GM19463 (cell line): ENCODE measurements around the gene KRTAP4-9.
"Not testable (repeated sequence)": the region's sequence is repeated elsewhere in the genome, so short reads cannot be mapped to it uniquely, and the experiment has no call there.

ENCODE experiments used
- ATAC-seq: cut with Tn5 transposase; IDR thresholded peaks from one replicate; pipeline ENCODE4 v1.9.1; 2021; ENCODE audit warnings: mild to moderate bottlenecking, moderate library complexity; ENCODE audit not compliant: unreplicated experiment

Gene KRTAP4-9

DNA sequence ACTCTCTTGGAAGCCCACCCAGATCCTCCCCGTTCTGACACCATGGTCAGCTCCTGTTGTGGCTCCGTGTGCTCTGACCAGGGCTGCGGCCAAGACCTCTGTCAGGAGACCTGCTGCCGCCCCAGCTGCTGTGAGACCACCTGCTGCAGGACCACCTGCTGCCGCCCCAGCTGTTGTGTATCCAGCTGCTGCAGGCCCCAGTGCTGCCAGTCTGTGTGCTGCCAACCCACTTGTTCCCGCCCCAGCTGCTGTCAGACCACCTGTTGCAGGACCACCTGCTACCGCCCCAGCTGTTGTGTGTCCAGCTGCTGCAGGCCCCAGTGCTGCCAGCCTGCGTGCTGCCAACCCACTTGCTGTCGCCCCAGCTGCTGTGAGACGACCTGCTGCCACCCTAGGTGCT, at the start of gene KRTAP4-9:
Gene KRTAP4-9 (plus strand): TSS at position 43 of the 400 bp plus-strand sequence. CDS start 0 bp downstream, at position 43.
- not testable (repeated sequence) for ATAC-seq

DNA sequence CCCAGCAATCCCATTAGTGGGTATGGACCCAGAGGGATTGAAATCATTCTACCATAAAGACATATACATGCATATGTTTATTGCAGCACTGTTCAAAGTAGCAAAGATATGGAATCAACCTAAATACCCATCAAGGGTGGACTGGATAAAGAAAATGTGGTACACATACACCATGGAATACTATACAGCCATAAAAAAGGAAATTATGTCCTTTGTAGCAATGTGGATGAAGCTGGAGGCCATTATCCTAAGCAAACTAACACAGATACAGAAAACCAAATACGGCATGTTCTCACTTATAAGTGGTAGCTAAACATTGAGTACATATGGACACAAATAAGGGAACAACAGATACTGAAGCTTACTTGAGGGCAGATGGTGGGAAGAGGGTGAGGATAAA, 47.6 kb upstream of the KRTAP4-9 start:
- ATAC-seq, result no peak

DNA sequence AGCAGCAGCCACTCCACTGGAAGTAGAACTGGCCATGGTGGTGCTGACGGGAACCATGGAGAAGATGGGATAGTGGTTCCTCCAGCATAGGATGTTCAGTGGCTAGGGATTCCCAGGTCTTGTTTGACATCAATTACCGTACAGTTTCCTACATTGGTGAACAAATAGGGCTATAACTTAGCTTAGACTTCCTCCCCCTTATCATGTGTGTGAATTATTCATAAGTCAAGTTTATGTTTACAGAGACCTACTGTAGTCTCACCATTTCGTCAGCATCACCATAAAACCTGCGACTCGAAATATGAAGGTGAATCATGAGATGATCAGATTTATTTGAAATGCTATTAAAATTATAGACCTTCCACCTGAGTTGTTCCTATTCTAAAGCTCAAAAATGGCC, 46.4 kb upstream of the KRTAP4-9 start:
- ATAC-seq, result no peak

DNA sequence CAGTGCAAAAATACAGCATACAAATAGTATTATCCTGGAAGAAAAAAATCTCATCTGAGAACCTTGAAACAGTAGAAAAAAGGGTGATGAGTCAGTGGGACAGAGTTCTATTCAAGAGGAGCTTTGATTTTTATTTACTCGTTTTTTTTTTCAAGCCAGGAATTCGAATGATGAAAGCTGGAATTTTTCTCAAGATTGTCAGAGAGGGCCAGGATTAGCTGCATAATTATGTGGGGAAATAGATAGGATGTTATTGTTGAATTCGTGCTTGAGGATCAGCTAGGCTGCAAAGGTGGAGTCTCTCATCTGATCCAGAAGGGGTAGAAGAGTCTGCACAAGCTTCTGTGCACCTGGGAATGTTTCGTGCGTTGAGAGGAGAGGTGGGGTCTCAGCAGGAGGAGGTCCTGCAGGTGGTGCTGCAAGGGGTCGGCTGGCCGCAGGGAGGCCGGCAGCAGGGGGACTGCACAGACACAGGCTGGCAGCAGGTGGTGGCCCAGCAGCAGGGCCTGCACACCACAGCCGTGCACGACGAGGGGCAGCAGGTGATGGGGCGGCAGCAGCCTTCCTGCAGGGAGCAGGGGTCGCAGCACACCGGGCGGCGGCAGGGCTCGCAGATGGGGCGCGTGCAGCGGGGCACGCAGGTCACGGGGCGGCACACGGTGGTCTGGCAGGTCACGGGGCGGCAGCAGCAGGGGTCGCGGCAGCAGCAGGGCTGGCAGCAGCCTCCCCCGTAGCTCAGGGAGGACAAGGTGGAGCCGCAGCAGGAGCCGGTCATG, 45.7 kb upstream of the KRTAP4-9 start:
- not testable (repeated sequence) for ATAC-seq

DNA sequence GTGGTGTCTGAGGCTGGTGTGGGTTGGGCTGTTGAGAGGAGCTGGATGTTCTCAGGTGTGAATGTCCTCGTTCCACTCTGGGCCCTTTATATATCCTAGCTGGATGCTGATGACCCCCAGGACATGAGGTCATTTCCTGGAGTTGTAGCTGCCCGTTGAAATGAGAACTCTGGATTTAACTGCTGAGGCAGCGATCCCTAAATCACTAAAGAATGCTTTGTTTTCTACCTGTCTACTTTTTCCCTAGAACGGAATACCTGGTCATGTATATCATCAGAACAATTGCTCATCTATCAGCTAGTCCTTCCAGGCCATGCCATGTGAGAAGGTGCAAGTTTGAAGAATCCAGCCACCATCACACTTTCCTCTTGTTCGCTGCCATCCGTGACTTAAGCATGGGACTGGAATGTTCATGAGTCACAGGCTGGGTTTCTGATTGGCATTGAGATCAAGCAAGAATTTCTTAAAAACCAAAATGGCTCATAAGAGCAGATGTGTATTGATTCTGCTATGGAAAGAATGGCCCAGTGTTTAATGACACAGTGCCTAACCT, 45.1 kb upstream of the KRTAP4-9 start, which contains the start of gene KRTAP2-3:
Gene KRTAP2-3 (minus strand): TSS at position 63 of the 553 bp plus-strand sequence. CDS start 64 bp downstream, outside the sequence.
- ATAC-seq, result no peak

DNA sequence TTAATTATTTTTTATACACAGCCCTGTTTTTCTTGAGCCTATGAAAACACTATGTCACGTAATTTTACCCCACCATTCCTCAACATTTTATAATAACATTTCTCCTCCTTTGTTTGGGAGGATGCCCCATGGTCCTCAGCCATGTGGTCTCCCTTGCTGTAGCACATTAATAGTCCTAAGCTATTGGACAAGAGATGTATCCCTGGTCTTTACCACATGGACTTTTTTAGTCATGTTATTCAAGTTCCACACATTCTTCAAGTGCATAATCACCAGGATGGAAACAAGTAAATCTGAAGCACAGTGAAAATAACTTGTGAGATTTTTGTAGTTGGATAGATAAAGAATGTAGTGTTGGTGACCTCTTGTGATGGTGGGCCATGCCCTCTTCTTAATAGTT, 43.2 kb upstream of the KRTAP4-9 start:
- no peak for ATAC-seq

DNA sequence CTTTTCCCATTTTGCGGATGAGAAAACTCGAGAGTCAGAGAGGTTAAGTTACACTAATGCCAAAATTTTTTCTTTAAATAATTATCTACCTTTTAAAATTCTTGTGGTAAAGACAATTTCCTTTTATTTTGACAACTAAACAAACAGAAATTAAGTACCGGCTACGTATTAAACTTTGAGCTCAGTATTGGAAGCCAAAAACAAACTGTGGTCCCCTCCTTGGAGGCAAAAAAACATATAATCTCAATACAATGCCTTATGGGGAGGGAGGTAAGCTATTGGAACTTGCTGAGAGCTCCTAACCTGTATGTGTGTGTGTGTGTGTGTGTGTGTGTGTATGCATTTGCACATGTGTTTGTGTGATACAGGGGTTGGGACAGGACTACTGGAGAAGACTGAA, 41.7 kb upstream of the KRTAP4-9 start:
- ATAC-seq, result no peak

DNA sequence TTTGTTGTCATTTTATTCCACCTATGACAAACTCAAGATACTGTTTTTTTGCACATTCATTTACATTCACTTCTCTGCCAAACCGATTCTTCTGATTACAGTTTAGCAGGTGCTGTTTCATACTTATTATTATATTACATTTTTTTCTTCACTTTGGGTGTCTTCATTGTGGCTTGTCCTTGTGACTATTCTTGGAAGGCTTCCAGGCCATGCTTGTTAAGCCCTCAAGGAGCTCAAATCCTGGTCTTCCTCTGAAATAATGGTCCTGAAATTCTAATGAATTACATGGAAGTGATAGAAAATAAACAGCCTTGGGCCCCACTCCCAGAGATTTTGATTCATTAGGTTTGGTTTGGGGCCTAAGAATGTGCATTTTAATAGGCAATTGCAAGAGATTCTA, 40.9 kb upstream of the KRTAP4-9 start:
- no peak for ATAC-seq

DNA sequence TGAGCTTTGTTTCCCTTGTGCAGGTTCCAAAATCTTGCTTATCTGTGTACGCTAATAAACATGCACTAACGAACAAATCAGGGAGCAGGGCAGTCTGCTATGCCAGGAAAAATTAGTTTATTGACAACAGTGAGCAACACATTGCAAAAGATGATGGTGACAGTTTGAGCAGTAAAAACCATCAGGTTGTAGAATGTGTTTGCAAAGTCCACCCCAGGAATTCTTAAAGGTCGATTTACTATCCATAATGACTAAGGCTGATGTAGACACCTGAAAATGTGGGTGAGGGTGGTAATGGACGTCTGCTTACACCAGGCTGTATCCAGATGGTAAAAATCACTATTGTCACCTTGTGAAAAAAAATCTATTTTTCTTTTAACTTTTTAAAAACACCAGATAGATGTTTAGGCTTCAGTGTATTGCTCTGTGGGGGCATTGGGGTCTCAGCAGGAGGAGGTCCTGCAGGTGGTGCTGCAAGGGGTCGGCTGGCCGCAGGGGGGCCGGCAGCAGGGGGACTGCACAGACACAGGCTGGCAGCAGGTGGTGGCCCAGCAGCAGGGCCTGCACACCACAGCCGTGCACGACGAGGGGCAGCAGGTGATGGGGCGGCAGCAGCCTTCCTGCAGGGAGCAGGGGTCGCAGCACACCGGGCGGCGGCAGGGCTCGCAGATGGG, 40.0 kb upstream of the KRTAP4-9 start:
- ATAC-seq, result not testable (repeated sequence)

DNA sequence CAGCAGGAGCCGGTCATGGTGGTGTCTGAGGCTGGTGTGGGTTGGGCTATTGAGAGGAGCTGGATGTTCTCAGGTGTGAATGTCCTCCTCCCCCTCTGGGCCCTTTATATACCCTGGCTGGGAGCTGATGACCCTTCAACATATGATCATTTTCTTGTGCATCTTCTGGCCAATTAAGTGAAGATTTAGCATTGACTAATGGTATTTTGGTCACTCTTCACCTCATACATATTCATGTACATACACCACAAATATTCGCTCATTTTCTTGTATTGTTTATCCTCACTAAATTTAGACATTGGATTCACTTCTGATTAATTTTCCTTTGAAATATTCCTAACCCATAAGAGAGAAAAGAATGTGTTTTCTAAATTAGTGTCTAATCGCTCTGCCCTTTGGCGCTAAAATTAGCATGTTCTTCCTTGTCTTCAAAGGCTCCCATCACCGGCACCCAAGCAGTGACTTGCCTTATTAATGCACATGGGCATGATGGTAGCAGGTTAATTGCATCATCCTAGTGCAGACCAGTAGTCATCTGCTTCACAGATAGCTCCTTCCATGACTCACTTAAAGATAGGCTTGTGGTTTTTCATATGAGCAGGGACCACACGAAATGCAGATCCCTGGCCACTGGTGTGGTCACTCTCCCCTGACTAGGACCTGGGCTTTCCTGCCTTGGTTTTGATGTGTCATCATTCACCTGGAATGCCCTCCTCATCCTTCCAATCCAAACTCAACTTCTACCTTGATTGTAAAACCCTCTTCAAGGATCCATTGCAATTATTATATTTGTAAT, 39.2 kb upstream of the KRTAP4-9 start, which contains the start of gene KRTAP2-4:
Gene KRTAP2-4 (minus strand): TSS at position 51 of the 796 bp plus-strand sequence. CDS start 34 bp downstream, at position 17.
- no peak for ATAC-seq

DNA sequence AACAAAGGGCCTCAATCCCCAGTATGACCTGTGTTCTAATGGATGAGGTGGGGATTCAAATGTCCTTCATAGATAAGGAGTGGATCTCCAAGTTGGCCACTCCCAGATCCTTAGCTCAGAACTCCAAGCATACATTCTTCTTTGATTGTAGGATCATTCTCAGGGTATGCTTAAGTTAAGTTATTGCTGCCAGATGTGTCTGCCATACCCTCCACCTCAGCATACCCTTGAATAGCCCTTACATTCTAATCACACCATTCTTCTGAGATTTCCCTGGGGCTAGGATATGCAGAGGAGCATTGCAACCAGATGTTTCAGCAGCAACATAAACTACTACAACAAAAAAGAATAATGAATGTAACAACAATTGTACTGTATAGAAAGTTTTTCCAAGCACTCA, 37.9 kb upstream of the KRTAP4-9 start:
- no peak for ATAC-seq

DNA sequence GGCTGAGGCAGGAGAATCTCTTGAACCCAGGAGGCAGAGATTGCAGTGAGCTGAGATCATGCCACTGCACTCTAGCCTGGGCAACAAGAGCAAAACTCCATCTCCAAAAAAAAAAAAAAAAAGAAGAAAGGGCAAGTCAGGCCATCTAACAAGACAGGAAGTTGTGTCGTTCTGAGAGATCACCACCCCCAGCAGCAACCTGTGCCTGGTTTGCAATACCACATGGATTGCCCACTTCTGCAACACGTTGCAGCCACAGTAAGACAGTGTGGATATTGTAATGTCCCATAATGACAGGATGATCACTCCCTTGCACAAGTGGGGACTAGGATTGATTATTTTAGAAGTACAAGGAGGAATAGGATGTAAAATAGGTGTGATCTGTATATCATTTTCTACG, 36.2 kb upstream of the KRTAP4-9 start:
- no peak for ATAC-seq

DNA sequence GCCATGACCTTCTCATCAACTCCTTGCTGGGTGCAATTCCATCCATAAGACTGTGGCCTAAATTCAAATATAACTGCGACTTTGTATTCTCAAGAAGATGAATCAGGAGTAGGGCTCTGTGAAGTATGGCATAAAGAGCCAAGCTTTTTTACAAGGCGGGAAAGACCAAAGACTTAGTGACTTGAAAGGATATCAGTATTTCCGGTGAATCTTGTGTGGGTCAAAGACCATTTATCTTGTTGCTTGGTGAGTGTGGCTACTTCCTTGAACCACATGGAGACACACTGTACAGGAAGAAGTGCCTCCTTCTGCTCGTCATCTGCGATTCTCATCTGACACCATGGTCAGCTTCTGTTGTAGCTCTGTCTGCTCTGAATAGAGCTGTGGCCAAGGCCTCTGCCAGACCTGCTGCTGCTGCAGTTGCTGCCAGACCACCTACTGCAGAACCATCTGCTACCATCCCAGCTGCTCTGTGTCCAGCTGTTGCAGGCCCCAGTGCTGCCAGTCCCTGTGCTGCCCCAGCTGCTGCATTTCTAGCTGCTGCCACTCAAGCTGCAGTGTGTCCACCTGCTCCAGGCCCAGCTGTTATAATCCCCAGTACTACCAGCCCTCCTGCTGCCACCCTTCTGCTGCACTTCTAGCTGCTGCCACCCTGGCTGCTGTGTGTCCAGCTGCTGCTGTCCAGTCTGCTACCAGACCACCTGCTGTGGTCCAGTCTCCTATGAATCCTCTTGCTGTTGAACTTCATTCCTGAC, 33.4 kb upstream of the KRTAP4-9 start:
- ATAC-seq, result no peak

DNA sequence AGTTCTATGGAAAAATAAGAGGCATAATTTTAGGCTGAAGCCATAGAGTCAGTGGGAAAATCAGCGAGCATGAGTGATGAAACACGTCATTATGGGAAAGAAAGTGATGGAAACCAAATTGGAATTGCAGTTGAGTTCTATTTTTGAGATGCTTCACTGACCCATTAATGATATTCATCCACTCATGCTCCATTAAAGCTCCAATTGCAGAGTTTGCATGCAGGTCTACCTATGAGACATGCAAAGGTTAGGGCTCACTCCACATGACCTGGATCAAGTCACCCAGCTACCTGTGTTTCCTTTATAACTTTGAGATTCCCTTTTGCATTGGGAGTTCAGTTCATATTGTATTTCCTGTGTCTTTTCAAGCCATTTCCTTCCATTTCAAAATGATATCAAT, 31.5 kb upstream of the KRTAP4-9 start:
- no peak for ATAC-seq

DNA sequence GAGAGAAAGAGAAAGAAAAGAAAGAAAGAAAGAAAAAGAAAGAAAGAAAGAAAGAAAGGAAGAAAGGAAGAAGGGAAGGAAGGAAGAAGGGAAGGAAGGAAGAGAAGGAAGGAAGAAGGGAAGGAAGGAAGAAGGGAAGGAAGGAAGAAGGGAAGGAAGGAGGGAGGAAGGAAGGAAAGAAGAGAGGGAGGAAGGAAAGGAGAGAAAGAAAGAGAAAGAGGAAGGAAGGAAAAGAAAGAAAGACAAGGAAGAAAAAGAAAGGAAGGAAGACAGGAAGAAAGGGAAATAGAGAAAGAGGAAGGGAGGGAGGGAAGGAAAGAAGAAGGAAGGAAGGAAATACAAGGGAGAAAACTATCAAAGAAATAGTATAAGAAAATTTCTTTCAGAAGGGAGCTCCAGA, 28.4 kb upstream of the KRTAP4-9 start:
- ATAC-seq, result no peak

DNA sequence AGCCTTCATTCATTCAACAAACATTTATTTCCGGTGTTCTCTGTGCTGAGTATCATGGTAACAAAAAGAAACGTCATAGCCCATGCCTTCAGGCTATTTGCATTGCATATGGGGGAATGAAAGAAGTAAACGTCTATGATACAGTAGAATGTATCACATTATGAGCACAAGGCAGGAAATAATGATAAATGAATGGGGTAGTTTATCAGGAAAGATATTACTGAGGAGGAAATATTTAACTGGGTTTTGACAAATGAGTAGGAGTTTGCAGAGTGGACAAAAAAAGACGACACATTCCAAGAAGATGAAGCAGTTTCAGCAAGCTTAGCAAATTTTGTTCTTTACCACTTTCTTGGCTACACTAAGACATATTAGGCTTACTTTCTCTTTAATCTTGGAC, 22.6 kb upstream of the KRTAP4-9 start:
- ATAC-seq, result no peak

DNA sequence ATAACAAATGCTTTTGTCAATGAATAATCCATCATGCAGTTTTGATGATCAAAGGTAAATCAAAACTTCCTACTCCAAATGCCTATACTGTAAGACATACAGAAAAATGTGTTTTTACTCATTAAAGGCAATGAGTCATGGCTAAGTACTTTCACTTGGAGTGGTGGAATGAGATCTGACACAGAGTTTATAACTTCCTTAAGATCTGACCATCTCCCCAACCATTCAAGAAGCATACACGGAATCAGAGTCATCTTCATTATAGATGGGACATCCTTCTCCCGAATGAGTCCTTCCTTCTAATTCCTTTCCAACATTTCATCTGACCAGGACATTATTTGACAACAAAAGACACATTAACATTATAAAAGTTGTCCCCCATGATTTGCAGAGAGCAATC, 21.8 kb upstream of the KRTAP4-9 start:
- ATAC-seq, result not testable (repeated sequence)

DNA sequence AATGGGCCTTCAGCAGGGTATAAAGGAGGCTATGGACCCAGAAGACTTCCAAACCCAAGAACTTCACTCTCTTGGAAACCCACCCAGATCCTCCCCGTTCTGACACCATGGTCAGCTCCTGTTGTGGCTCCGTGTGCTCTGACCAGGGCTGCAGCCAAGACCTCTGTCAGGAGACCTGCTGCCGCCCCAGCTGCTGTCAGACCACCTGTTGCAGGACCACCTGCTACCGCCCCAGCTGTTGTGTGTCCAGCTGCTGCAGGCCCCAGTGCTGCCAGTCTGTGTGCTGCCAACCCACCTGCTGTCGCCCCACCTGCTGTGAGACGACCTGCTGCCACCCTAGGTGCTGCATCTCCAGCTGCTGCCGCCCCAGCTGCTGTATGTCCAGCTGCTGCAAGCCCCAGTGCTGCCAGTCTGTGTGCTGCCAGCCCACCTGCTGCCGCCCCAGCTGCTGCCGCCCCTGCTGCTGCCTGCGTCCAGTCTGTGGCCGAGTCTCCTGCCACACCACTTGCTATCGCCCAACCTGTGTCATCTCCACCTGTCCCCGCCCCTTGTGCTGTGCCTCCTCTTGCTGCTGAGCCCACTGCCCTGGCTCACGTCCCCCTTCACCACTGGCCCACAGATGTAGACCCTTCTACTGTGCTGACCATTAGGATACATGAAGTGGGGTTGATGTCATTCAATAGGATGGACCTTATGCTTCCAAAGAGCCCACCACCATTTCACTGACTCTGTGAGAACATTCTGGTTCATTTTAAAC, 20.9 kb upstream of the KRTAP4-9 start, which contains the start of gene KRTAP4-7:
Gene KRTAP4-7 (plus strand): TSS at position 51 of the 757 bp plus-strand sequence. CDS start 57 bp downstream, at position 108.
- ATAC-seq, result not testable (repeated sequence)

DNA sequence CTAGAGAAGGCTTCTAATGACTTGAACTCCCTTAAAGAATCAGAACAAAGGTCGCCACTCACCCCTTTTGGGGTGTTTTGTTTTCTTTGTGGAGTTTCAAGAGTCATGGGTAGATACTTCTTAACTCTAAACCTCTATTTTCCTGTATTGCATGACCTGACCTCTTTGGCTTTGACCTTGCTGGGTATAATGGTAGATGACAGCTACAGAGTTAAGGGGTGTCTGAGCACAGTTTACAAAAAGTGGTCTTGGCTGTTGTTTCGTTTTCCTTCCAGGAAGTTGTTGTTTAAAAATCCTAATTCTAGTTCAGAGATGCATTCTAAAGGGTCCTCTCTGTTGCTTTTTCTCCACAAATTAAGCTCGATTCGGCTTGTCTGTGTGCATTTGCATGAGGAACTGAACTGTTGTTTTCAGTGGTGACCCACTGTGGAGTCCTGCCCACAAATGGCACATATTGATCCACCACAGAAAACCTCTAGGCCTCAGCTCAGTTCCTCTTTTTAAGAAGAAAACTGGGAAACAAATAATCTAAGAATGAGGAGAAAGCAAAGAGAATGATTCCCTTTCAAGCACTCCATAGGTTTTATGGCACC, 16.3 kb upstream of the KRTAP4-9 start:
- ATAC-seq, result not testable (repeated sequence)
